Esophagus muscularis mucosa (tissue), 4 donors: ENCODE data around the gene ZNF512. TPM values are rescaled to one million over a fixed set of nuclear protein-coding genes. Genes with fewer than 3 reads are reported as not detected.
A peak's percentile ranks its signal among the peaks of the same experiment; 100 is the strongest.

ENCODE experiments used
- DNase-seq: peaks from one replicate; pipeline ENCODE4 v3.0.0-alpha.2; 2017; ENCODE audit errors: extremely low spot score
- H3K27ac ChIP-seq, 4 donors: fragments of 200-600 bp; sonication (generic); replicated peaks in 1 of 4; 1 replicate in 3 of 4; 2 replicates in 1 of 4; pipeline ENCODE4 v1.5.1; 2016 to 2019; ENCODE audit warnings: mild to moderate bottlenecking in 1 of 4
- H3K27me3 ChIP-seq, 4 donors: fragments of 200-600 bp; sonication (generic); one replicate each; pipeline versions ENCODE4 v1.5.1 to v1.6.0; 2016 to 2019
- H3K36me3 ChIP-seq, 4 donors: fragments of 200-600 bp; sonication (generic); one replicate each; pipeline ENCODE4 v1.5.1; 2016 to 2019
- H3K4me1 ChIP-seq, 4 donors: fragments of 200-600 bp; sonication (generic); one replicate each; pipeline ENCODE4 v1.5.1; 2016 to 2019
- H3K4me3 ChIP-seq, 4 donors: fragments of 200-600 bp; sonication (generic); 1 replicate in 2 of 4; 2 replicates in 2 of 4; pipeline ENCODE4 v1.5.1; 2016 to 2019; ENCODE audit warnings: mild to moderate bottlenecking in 4 of 4, moderate library complexity in 1 of 4
- H3K9me3 ChIP-seq, 4 donors: fragments of 200-600 bp; sonication (generic); 1 replicate in 3 of 4; 2 replicates in 1 of 4; pipeline ENCODE4 v1.5.1; 2016 to 2019
- EP300 ChIP-seq: sonication (generic); formaldehyde crosslinking; IDR thresholded peaks from one replicate; pipeline ENCODE4 v1.6.1; 2017; ENCODE audit warnings: antibody characterized with exemption
- POLR2A ChIP-seq: fragments of 450-650 bp; IDR thresholded peaks from one replicate; pipeline ENCODE4 v1.6.1; 2017; ENCODE audit warnings: antibody characterized with exemption, moderate library complexity, mild to moderate bottlenecking, low read depth
- POLR2AphosphoS5 ChIP-seq, 2 donors: sonication (generic); formaldehyde crosslinking; IDR thresholded peaks; one replicate each; pipeline ENCODE4 v1.6.1; 2017; ENCODE audit warnings: antibody characterized with exemption in 2 of 2
- WGBS: methylation state at CpG from one replicate; pipeline ENCODE4 v1.1.5; 2018; 5-methylcytosine and 5-hydroxymethylcytosine counted together
- intact Hi-C: fragments of 100-400 bp; cut with DNase I; formaldehyde crosslinking; loops from one replicate; pipeline ENCODE4 v1.15.1; 2023
- total RNA-seq, 4 donors: library from RNA; depleted of rRNA; stranded (reverse); fragments of >200 nt; gene quantifications; one replicate each; pipeline versions ENCODE4 v1.1.0 to v1.2.1, GENCODE V29; 2016
- TF ChIP-seq, protein P1 (sequence below), 3 experiments: fragments of 200-600 bp in 2 of 3; fragments of 450-650 bp in 1 of 3; sonication (generic) in 2 of 3; IDR thresholded peaks; one replicate each; pipeline ENCODE4 v1.5.1; 2017 to 2019; ENCODE audit warnings: antibody characterized with exemption in 3 of 3, mild to moderate bottlenecking in 2 of 3, moderate library complexity in 1 of 3

ZNF512 gene
- total RNA-seq, 4 donors from 2014 or later: 29.5 to 39.3 (median 33.7) TPM

DNA sequence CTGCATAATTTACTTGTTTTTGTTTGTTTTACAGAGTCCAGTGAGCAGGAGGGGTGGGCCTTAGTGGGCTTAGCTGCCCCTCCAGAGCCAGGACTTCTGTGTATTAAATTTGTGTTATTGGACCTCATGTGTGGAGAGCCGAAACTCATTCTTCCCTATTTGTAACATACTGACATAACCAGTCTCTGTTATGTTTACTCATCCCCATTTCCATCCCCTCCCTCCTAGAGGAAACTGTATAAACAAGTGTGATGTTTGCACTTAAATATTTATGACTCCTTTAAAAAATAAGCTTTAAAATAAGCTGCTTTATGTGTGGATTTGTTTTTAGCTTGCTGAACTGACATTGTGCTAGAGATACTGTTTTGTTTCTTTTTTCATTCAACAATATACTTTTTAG lies 13.8 kb downstream of the ZNF512 start:
- DNase-seq: no peak
- Histone ChIP-seq H3K36me3 (peaks cover 0 to 48% (median 24%) of the 10 kb centered on the region in 4 donors), H3K27ac (no peak overlapping the region), H3K27me3 (no peaks in the 10 kb centered on the region), H3K4me3 (no peak overlapping the region), H3K9me3 (peaks cover 0 to 8% (median 2%) of the 10 kb centered on the region in 4 donors), H3K4me1 (peaks cover 0 to 17% (median 1%) of the 10 kb centered on the region in 4 donors)
- TF ChIP-seq, protein P1, sequence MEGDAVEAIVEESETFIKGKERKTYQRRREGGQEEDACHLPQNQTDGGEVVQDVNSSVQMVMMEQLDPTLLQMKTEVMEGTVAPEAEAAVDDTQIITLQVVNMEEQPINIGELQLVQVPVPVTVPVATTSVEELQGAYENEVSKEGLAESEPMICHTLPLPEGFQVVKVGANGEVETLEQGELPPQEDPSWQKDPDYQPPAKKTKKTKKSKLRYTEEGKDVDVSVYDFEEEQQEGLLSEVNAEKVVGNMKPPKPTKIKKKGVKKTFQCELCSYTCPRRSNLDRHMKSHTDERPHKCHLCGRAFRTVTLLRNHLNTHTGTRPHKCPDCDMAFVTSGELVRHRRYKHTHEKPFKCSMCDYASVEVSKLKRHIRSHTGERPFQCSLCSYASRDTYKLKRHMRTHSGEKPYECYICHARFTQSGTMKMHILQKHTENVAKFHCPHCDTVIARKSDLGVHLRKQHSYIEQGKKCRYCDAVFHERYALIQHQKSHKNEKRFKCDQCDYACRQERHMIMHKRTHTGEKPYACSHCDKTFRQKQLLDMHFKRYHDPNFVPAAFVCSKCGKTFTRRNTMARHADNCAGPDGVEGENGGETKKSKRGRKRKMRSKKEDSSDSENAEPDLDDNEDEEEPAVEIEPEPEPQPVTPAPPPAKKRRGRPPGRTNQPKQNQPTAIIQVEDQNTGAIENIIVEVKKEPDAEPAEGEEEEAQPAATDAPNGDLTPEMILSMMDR (IDR thresholded peaks at IDR 0.05): no peak
- no peak for TF ChIP-seq EP300
- no peak for TF ChIP-seq POLR2A
- no peak for TF ChIP-seq POLR2AphosphoS5 (IDR thresholded peaks at IDR 0.05)
- whole genome bisulfite sequencing: 89% methylated on average over 1 of the region's 1 CpG
- intact Hi-C loops: no loop called here

DNA sequence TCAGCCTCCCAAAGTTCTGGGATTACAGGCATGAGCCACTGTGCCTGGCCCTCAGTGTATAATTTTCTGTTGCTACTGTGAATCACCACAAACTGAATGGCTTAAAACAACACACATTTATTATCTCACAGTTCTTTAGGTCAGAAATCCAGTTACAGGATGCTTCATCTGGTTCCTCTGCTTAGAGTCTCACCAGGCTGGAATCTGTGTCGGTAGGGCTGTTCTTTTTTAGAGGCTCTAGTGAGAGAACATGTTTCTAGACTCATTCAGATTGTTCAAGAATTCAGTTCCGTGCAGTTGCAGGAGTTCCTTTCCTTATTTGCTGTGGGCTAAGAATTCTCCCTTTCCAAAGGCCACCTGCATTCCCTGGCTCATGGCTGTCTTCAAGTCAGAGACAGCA lies 23.8 kb downstream of the ZNF512 start:
- H3K27ac ChIP-seq: no peak overlapping the region
- H3K27me3 ChIP-seq: no peaks in the 10 kb centered on the region
- peak; percentile 24 for DNase-seq
- intact Hi-C loops: no loop called here
- TF ChIP-seq EP300 (no peak), POLR2AphosphoS5 (IDR thresholded peaks at IDR 0.05) (no peak), POLR2A (no peak)
- TF ChIP-seq, protein P1 (IDR thresholded peaks at IDR 0.05): no peak
- no peak overlapping the region for H3K4me3 ChIP-seq
- 96% methylated on average over 2 of the region's 2 CpGs for WGBS
- H3K36me3 ChIP-seq: peaks cover 51 to 93% (median 77%) of the 10 kb centered on the region in 4 donors
- no peaks in the 10 kb centered on the region for H3K4me1 ChIP-seq
- no peaks in the 10 kb centered on the region for H3K9me3 ChIP-seq

DNA sequence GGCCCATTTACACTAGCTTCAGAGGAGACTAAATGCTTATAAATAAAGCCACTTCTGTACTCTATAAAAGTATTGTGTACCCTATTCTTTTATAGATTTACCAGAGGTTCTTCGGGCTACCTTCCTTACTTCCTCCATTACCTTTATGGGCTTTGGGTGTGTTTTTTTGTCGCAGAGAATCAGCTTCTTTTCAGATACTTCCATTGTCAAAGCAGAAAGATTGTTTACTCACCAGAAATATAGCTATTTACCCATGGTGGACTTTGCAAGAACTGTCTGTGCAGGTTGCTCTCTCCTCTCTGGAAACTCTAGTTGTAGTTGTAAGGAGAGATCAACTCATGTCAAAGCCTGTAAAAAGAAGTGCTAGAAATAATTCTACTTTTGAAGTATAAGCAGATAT lies 31.1 kb downstream of the ZNF512 start:
- H3K27ac ChIP-seq: no peak overlapping the region
- intact Hi-C loops: no loop called here
- TF ChIP-seq POLR2A (no peak), EP300 (no peak), POLR2AphosphoS5 (IDR thresholded peaks at IDR 0.05) (no peak)
- TF ChIP-seq, protein P1 (IDR thresholded peaks at IDR 0.05): no peak
- 95% methylated on average over 2 of the region's 2 CpGs for WGBS
- H3K9me3 ChIP-seq: no peaks in the 10 kb centered on the region
- H3K36me3 ChIP-seq: peaks cover 37 to 91% (median 68%) of the 10 kb centered on the region in 4 donors
- H3K4me3 ChIP-seq: no peak overlapping the region
- no peaks in the 10 kb centered on the region for H3K27me3 ChIP-seq
- no peaks in the 10 kb centered on the region for H3K4me1 ChIP-seq
- no peak for DNase-seq

DNA sequence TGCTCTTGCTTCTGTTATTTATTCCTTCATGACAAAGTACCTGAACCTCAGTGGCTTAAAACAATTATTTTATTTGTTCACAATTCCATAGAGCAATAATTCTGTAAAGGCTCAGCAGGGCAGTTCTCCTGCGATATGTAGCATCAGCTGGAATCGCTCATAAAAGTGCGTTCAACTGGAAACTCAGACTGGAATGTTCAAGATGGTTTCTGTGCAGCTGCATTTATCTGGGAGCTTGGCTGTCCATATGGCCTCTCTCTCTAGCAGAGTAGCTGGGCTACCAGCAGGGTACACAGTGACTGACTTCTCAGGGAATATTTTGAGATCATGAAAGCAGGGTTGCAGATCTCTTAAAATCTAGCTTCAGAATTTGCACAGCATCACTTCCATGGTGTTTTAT lies 32.5 kb downstream of the ZNF512 start:
- H3K27me3 ChIP-seq: no peaks in the 10 kb centered on the region
- no peaks in the 10 kb centered on the region for H3K4me1 ChIP-seq
- H3K9me3 ChIP-seq: no peaks in the 10 kb centered on the region
- DNase-seq: no peak
- no peak overlapping the region for H3K4me3 ChIP-seq
- no peak overlapping the region for H3K27ac ChIP-seq
- TF ChIP-seq POLR2A (no peak), EP300 (no peak), POLR2AphosphoS5 (IDR thresholded peaks at IDR 0.05) (no peak)
- TF ChIP-seq, protein P1 (IDR thresholded peaks at IDR 0.05): no peak
- H3K36me3 ChIP-seq: peaks cover 34 to 93% (median 66%) of the 10 kb centered on the region in 4 donors
- WGBS: 95% methylated on average over 3 of the region's 3 CpGs
- intact Hi-C loops: no loop called here

DNA sequence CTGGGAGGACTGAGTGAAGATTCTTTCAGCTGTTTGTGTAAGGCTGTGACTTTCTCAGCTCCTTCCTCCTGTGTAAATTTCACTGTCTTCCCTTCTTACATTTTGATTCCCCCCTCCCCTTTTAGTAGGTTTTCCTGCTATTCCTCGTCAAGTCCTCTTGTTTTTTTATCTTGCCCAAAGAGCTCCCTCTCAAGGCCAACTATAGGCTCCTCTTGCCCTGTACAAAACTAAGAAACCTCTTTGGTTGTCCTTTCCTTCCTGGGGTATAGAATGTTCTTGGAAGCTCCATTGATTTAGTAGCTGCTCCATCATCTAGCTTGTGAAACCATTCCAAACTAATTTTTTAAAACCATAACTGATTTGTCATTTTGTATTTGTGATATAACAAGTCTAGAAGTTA lies 38.7 kb downstream of the ZNF512 start:
- H3K27ac ChIP-seq: no peak overlapping the region
- intact Hi-C loops: no loop called here
- peaks cover 35 to 82% (median 67%) of the 10 kb centered on the region in 4 donors for H3K36me3 ChIP-seq
- H3K27me3 ChIP-seq: no peaks in the 10 kb centered on the region
- WGBS: 73% methylated on average over 1 of the region's 1 CpG
- no peaks in the 10 kb centered on the region for H3K9me3 ChIP-seq
- no peak for DNase-seq
- H3K4me3 ChIP-seq: no peak overlapping the region
- TF ChIP-seq EP300: no peak
- no peak for TF ChIP-seq POLR2AphosphoS5 (IDR thresholded peaks at IDR 0.05)
- no peak for TF ChIP-seq POLR2A
- peaks cover 0 to 3% (median 0%) of the 10 kb centered on the region in 4 donors for H3K4me1 ChIP-seq
